Endodermal cell (in vitro differentiated cells): ENCODE results near the gene DDX39B. TPM values are rescaled to one million over a fixed set of nuclear protein-coding genes. Genes with fewer than 3 reads are reported as not detected.

ENCODE experiments used
- DNase-seq: peaks from one replicate; pipeline ENCODE4 v3.0.0-alpha.2; 2017
- H3K27ac ChIP-seq: 2 replicates; pipeline ENCODE4 v1.5.1; 2013; ENCODE audit warnings: mild to moderate bottlenecking, low read depth, low read length, moderate library complexity
- H3K27me3 ChIP-seq: 2 replicates; pipeline ENCODE4 v1.6.1; 2013; ENCODE audit warnings: mild to moderate bottlenecking, low read length, moderate library complexity; ENCODE audit not compliant: insufficient read depth, control insufficient read depth, poor library complexity, severe bottlenecking
- H3K36me3 ChIP-seq: 2 replicates; pipeline ENCODE4 v1.7.0; 2013; ENCODE audit warnings: mild to moderate bottlenecking, low read length, moderate library complexity; ENCODE audit not compliant: control insufficient read depth, insufficient read depth
- H3K4me1 ChIP-seq: one replicate; pipeline ENCODE4 v1.7.0; 2013; ENCODE audit warnings: low read length; ENCODE audit not compliant: control insufficient read depth, insufficient read depth
- H3K4me3 ChIP-seq: 2 replicates; pipeline ENCODE4 v1.5.1; 2013; ENCODE audit warnings: mild to moderate bottlenecking, low read length, moderate library complexity
- H3K9ac ChIP-seq: 2 replicates; pipeline ENCODE4 v1.6.1; 2013; ENCODE audit warnings: mild to moderate bottlenecking, low read length, moderate library complexity; ENCODE audit not compliant: poor library complexity, severe bottlenecking; ENCODE audit errors: extremely low read depth
- H3K9me3 ChIP-seq: 2 replicates; pipeline ENCODE4 v1.6.1; 2013; ENCODE audit warnings: mild to moderate bottlenecking, low read length, moderate library complexity; ENCODE audit not compliant: control insufficient read depth
- H3K27ac Mint-ChIP-seq: 2 replicates; pipeline ENCODE4 v1.8.0; 2020; ENCODE audit warnings: mixed read lengths
- H3K27me3 Mint-ChIP-seq: 2 replicates; pipeline ENCODE4 v1.8.0; 2021; ENCODE audit warnings: mild to moderate bottlenecking, mixed read lengths; ENCODE audit not compliant: insufficient read depth
- H3K36me3 Mint-ChIP-seq: 2 replicates; pipeline ENCODE4 v1.8.0; 2020; ENCODE audit warnings: low read depth, mixed read lengths
- H3K4me1 Mint-ChIP-seq: 2 replicates; pipeline ENCODE4 v1.8.0; 2020; ENCODE audit warnings: mixed read lengths
- H3K4me3 Mint-ChIP-seq: 2 replicates; pipeline ENCODE4 v1.8.0; 2020; ENCODE audit warnings: mild to moderate bottlenecking, moderate library complexity, mixed read lengths
- H3K9me3 Mint-ChIP-seq: 2 replicates; pipeline ENCODE4 v1.8.0; 2020; ENCODE audit warnings: mild to moderate bottlenecking, mixed read lengths
- CTCF ChIP-seq: fragments of 200-600 bp; sonication (generic); conservative IDR thresholded peaks from 2 replicates; pipeline ENCODE4 v1.5.0; 2021; ENCODE audit warnings: antibody characterized with exemption, mild to moderate bottlenecking
- WGBS, 2 experiments: methylation state at CpG; one replicate each; pipeline versions ENCODE4 v1.1.5 to v1.1.7; 2013; ENCODE audit warnings: missing lambda C conversion rate in 2 of 2, mixed read lengths in 1 of 2; ENCODE audit not compliant: insufficient coverage in 1 of 2, insufficient read length in 1 of 2; 5-methylcytosine and 5-hydroxymethylcytosine counted together
- total RNA-seq, 2 donors: library from RNA; stranded (reverse); fragmentation: NEBNext Ultra II Directional in 1 of 2; extraction: Animal tissue kit (Norgen Biotek cat#: 25700) in 1 of 2; gene quantifications; 2 replicates in 1 of 2; 3 replicates in 1 of 2; pipeline ENCODE4 v1.2.1, GENCODE V29; 2021

Gene DDX39B
- total RNA-seq, 2 donors from 2014 or later: 572 to 654 TPM

GRCh38 chr6:31533455-31533841, 8.4 kb downstream of the DDX39B start:
- H3K27me3 Mint-ChIP-seq: no peaks in the 10 kb centered on the region
- Histone ChIP-seq H3K36me3 (peaks cover 88% of the 10 kb centered on the region), H3K4me1 (no peaks in the 10 kb centered on the region), H3K9me3 (no peaks in the 10 kb centered on the region), H3K27me3 (no peaks in the 10 kb centered on the region), H3K27ac (no peak overlapping the region), H3K4me3 (no peak overlapping the region), H3K9ac (no peak overlapping the region)
- H3K9me3 Mint-ChIP-seq: no peaks in the 10 kb centered on the region
- H3K36me3 Mint-ChIP-seq: peaks cover 79% of the 10 kb centered on the region
- no peak overlapping the region for H3K27ac Mint-ChIP-seq
- WGBS, 2 experiments: 93 to 100% methylated on average over 1 of the region's 1 CpG
- no peak overlapping the region for H3K4me3 Mint-ChIP-seq
- DNase-seq: no peak
- peaks cover 28% of the 10 kb centered on the region for H3K4me1 Mint-ChIP-seq
- no peak for TF ChIP-seq CTCF

GRCh38 chr6:31532644-31533454, 9.0 kb downstream of the DDX39B start:
- no peak for DNase-seq
- H3K27ac Mint-ChIP-seq: no peak overlapping the region
- peaks cover 24% of the 10 kb centered on the region for H3K4me1 Mint-ChIP-seq
- Histone ChIP-seq H3K27ac (no peak overlapping the region), H3K27me3 (no peaks in the 10 kb centered on the region), H3K36me3 (peaks cover 82% of the 10 kb centered on the region), H3K4me1 (no peaks in the 10 kb centered on the region), H3K9me3 (no peaks in the 10 kb centered on the region), H3K4me3 (no peak overlapping the region), H3K9ac (no peak overlapping the region)
- WGBS, 2 experiments: 90 to 95% methylated on average over 3 to 7 of the region's 9 CpGs
- H3K27me3 Mint-ChIP-seq: no peaks in the 10 kb centered on the region
- H3K4me3 Mint-ChIP-seq: no peak overlapping the region
- no peaks in the 10 kb centered on the region for H3K9me3 Mint-ChIP-seq
- TF ChIP-seq CTCF: no peak
- H3K36me3 Mint-ChIP-seq: peaks cover 75% of the 10 kb centered on the region

- H3K9me3 ChIP-seq: no peaks in the 10 kb centered on the region
- H3K4me3 ChIP-seq: no peak overlapping the region
- no peaks in the 10 kb centered on the region for H3K9me3 Mint-ChIP-seq
- H3K36me3 Mint-ChIP-seq: peaks cover 69% of the 10 kb centered on the region
- H3K4me1 ChIP-seq: no peaks in the 10 kb centered on the region
- no peak overlapping the region for H3K27ac ChIP-seq
- 90 to 94% methylated on average over 4 to 9 of the region's 9 CpGs for WGBS, 2 experiments
- H3K27me3 ChIP-seq: no peaks in the 10 kb centered on the region
- H3K4me1 Mint-ChIP-seq: peaks cover 24% of the 10 kb centered on the region
- H3K27me3 Mint-ChIP-seq: no peaks in the 10 kb centered on the region
- peaks cover 74% of the 10 kb centered on the region for H3K36me3 ChIP-seq
- no peak overlapping the region for H3K27ac Mint-ChIP-seq
- no peak for TF ChIP-seq CTCF
- no peak overlapping the region for H3K4me3 Mint-ChIP-seq
- no peak overlapping the region for H3K9ac ChIP-seq
- DNase-seq: no peak
These were observed 9.8 kb downstream of the DDX39B start for GRCh38 chr6:31531771-31532643.
